ENCODE results near the gene HTR7.
"Not testable (repeated sequence)": the region's sequence is repeated elsewhere in the genome, so short reads cannot be mapped to it uniquely, and the experiment has no call there.

HTR7 gene

DNA sequence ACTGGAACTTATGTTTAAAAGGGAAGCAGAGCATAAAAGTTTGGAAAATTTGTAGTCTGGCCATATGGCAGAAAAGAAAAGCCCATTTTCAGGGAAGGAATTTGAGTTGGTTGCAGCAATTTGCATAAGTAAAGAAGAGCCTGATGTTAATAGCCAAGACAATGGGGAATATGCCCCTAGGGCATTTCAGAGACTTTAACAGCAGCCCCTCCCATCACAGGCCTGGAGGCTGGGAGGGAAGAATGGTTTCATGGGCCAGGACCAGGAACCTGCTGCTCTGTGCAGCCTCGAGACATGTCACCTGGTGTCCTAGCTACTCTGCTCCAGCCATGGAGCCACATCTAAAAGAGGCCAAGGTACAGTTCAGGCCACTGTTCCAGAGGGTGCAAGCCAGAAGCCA lies 35.3 kb downstream of the HTR7 start:
- H3K4me3 ChIP-seq (replicated peaks in 1 of 2; ENCODE audit: low read depth in 2 of 2, low read length in 2 of 2), result no peak overlapping the region
- no peak for DNase-seq (ENCODE audit: low read depth in 2 of 2)
- TF ChIP-seq, protein P1, sequence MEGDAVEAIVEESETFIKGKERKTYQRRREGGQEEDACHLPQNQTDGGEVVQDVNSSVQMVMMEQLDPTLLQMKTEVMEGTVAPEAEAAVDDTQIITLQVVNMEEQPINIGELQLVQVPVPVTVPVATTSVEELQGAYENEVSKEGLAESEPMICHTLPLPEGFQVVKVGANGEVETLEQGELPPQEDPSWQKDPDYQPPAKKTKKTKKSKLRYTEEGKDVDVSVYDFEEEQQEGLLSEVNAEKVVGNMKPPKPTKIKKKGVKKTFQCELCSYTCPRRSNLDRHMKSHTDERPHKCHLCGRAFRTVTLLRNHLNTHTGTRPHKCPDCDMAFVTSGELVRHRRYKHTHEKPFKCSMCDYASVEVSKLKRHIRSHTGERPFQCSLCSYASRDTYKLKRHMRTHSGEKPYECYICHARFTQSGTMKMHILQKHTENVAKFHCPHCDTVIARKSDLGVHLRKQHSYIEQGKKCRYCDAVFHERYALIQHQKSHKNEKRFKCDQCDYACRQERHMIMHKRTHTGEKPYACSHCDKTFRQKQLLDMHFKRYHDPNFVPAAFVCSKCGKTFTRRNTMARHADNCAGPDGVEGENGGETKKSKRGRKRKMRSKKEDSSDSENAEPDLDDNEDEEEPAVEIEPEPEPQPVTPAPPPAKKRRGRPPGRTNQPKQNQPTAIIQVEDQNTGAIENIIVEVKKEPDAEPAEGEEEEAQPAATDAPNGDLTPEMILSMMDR (IDR thresholded peaks at IDR 0.05; ENCODE audit: low read depth, low read length), result no peak

DNA sequence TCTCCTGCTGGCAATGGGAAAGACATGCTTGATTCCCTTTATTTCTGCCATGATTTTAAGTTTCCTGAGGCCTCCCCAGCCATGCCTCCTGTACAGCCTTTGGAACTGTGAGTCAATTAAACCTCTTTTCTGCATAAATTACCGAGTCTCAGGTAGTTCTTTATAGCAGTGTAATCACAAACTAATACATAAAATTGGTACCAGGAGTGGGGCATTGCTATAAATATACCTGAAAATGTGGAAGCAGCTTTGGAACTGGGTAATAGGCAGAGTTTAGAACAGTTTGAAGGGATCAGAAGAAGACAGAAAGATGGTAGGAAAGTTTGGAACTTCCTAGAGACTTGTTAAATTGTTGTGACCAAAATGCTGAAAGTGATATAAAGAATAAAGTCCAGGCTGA lies 36.0 kb downstream of the HTR7 start:
- DNase-seq (ENCODE audit: low read depth in 2 of 2); H3K4me3 ChIP-seq (replicated peaks in 1 of 2; ENCODE audit: low read depth in 2 of 2, low read length in 2 of 2): not testable (repeated sequence)

DNA sequence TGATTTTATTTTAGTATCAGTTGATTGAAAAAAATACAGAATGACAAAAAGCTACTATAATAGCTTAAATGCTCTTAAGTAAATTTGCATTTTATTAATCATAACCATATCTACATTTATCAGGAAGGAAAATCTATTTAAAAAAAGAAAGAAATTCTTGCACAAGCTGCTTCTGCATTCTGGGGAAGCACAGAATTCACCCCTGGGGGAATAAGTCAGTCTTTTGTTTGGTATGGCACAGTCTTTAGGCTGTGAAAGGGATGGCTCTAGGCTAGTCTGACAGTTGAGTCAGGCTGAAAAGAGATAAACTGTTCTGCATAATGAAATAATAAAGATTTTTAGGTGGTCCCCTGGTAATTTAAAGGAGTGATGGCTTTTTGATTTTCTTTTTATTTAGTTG lies 37.9 kb downstream of the HTR7 start:
- TF ChIP-seq, protein P1 (IDR thresholded peaks at IDR 0.05; ENCODE audit: low read depth, low read length), result no peak
- DNase-seq (ENCODE audit: low read depth in 2 of 2), result peak in 1 of 2 donors; percentile 44
- H3K4me3 ChIP-seq (replicated peaks in 1 of 2; ENCODE audit: low read depth in 2 of 2, low read length in 2 of 2), result no peak overlapping the region

DNA sequence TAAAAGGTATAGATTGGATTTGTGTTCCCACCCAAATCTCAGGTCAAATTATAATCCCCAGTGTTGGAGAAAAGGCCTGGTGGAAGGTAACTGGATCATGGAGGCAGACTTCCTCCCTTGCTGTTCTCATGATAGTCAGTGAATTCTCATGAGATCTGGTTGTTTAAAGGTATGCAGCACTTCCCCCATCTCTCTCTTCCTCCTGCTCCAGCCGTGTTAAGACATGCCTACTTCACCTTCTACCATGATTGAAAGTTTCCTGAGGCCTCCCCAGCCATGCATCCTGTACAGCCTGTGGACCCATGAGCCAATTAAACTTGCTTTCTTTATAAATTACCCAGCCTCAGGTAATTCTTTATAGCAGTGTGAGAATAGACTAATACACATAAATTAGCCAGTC lies 39.1 kb downstream of the HTR7 start:
- DNase-seq (ENCODE audit: low read depth in 2 of 2), result no peak
- H3K4me3 ChIP-seq (replicated peaks in 1 of 2; ENCODE audit: low read depth in 2 of 2, low read length in 2 of 2), result no peak overlapping the region
- TF ChIP-seq, protein P1 (IDR thresholded peaks at IDR 0.05; ENCODE audit: low read depth, low read length), result no peak

DNA sequence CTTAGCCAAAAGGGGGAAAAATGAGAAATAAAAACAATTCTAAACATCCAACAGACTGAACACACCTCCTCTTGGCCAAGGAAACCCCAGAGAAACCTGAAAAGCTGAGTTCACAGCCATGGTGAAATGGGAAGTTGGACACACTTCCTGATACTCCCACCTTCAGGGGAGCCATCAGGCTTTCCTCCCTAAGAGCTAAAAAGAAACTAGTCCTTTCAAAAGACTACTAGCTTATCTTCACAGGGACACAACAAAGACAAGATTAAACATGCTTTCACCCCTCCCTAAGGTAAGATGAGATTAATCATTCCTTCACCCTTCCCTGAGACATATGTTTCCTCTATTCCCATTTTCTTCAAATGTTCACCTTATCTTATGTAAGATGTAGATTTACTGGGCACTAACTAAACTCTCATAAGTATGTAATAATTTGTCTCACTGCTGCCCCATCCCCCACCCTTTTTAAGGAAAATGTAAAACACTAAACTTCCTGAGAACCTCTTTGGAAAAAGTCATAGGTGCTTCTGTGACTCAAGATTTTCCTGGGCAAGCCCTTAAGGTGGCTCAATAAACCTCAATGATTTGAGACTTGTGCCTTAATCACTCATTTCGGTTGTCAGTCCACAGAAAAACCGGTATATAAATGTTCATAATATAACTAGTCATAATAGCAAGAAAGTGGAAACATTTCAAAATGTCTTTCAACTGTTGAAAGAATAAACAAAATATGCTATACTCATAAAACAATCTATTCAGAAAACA lies 40.5 kb downstream of the HTR7 start:
- H3K4me3 ChIP-seq (replicated peaks in 1 of 2; ENCODE audit: low read depth in 2 of 2, low read length in 2 of 2), result no peak overlapping the region
- DNase-seq (ENCODE audit: low read depth in 2 of 2), result no peak
- TF ChIP-seq, protein P1 (IDR thresholded peaks at IDR 0.05; ENCODE audit: low read depth, low read length), result no peak

DNA sequence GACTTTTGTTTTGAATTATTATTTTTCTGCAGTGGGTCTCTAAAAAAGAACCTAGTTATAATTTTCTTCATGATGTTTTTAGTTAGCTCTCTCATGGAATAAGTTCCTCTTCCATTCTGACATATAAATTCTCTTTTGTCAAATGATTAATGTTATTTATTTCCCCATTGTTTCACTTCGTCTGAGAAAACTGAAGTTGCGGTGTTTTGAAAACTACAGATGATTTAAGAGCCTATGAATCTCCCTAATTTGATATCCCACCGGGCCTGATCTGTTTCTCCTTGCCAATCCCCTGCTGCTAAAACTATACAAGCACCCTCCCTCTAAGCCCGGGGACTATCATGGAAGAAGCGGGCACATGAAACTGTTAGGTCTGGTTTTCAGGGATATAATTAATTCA lies 41.4 kb downstream of the HTR7 start:
- no peak overlapping the region for H3K4me3 ChIP-seq (replicated peaks in 1 of 2; ENCODE audit: low read depth in 2 of 2, low read length in 2 of 2)
- no peak for DNase-seq (ENCODE audit: low read depth in 2 of 2)
- TF ChIP-seq, protein P1 (IDR thresholded peaks at IDR 0.05; ENCODE audit: low read depth, low read length), result no peak

DNA sequence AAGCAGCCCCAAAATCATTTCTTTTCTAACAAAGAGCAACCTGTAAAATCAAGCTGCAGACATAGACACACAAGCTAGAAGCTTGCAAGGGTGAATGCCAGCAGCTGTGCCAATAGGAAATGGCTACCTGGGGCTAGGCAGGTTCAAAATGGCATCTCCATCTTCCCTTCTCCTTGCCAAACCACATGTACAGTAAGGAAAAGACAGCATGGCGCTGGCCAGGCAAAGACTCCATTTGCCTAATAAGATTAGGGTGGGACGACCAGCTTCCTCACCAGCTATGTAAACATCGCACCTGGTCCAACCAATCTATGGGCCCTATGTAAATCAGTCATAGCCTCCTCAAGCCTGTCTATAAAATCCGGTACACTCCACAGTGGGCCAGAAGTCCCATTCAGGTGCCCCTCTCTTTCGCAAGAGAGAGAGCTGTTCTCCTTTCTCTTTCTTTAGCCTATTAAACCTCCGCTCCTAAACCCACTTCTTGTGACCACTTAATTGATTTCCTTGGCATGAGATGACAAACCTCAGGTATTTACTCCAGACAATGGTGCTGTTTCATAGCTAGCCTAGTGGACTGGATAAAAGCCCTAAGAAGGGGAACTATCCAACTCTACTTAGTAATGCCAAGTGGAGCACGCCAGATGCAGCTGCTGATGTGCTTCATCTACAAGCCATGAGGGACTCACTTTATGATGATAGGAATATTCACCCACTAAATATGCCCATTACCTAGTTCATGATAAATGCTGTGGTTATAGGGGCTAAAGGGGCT lies 44.1 kb downstream of the HTR7 start:
- TF ChIP-seq, protein P1 (IDR thresholded peaks at IDR 0.05; ENCODE audit: low read depth, low read length), result no peak
- DNase-seq (ENCODE audit: low read depth in 2 of 2), result no peak
- no peak overlapping the region for H3K4me3 ChIP-seq (replicated peaks in 1 of 2; ENCODE audit: low read depth in 2 of 2, low read length in 2 of 2)

DNA sequence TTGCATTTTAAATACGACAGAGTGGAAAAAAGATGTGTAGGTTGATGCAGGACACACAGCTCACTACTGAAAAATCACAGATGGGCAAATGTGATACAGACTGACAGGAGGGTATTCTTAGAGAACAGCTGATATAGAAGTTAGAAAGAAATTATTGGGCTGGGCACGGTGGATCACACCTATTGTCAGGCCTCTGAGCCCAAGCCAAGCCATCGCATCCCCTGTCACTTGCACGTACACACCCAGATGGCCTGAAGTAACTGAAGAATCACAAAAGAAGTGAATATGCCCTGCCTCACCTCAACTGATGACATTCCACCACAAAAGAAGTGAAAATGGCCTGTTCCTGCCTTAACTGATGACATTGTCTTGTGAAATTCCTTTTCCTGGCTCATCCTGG lies 50.7 kb downstream of the HTR7 start:
- not testable (repeated sequence) for DNase-seq (ENCODE audit: low read depth in 2 of 2); H3K4me3 ChIP-seq (replicated peaks in 1 of 2; ENCODE audit: low read depth in 2 of 2, low read length in 2 of 2)
